B cell (primary cell): ENCODE data around the gene ZNF280D. TPM values are rescaled to one million over a fixed set of nuclear protein-coding genes. Genes with fewer than 3 reads are reported as not detected.

Source experiments
- ATAC-seq: fragments of 200-7000 bp; cut with Tn5 transposase; one replicate; pipeline ENCODE4 v1.10.0; 2021; ENCODE audit warnings: low read depth, mild to moderate bottlenecking, moderate number of reproducible peaks, moderate library complexity
- CTCF ChIA-PET: fragments of 350-600 bp; sonication (Branson Sonifier 250); formaldehyde crosslinking; loops from one replicate; lab custom pipeline; 2021; ENCODE audit warnings: antibody characterized with exemption, inconsistent platforms; lab: Charles Lee
- POLR2A ChIA-PET: fragments of 350-600 bp; sonication (Branson Sonifier 250); formaldehyde crosslinking; loops from one replicate; lab custom pipeline; 2021; ENCODE audit warnings: antibody characterized with exemption; lab: Charles Lee
- DNase-seq: peaks from one replicate; pipeline ENCODE4 v3.0.0; 2013
- H2AFZ ChIP-seq: 2 replicates; pipeline ENCODE4 v1.6.1; 2012; ENCODE audit warnings: mild to moderate bottlenecking, low read depth, low read length; ENCODE audit not compliant: insufficient read depth, poor library complexity, severe bottlenecking
- H3K27ac ChIP-seq, 2 donors: 1 replicate in 1 of 2; 2 replicates in 1 of 2; pipeline ENCODE4 v1.5.1; 2012 to 2013; ENCODE audit warnings: low read length in 2 of 2, mild to moderate bottlenecking in 2 of 2, moderate library complexity in 1 of 2
- H3K27me3 ChIP-seq, 4 experiments: fragments of 200-600 bp in 1 of 4; sonication (generic) in 1 of 4; replicated peaks in 1 of 4; 1 replicate in 2 of 4; 2 replicates in 2 of 4; pipeline versions ENCODE4 v1.6.1 to v1.7.0; 2013 to 2016; ENCODE audit warnings: low read length in 3 of 4, mild to moderate bottlenecking in 2 of 4, mixed read lengths in 1 of 4, moderate library complexity in 1 of 4; ENCODE audit not compliant: insufficient read depth in 4 of 4, control insufficient read depth in 3 of 4; ENCODE audit errors: control extremely low read depth in 1 of 4
- H3K36me3 ChIP-seq, 2 experiments: replicated peaks in 1 of 2; 1 replicate in 1 of 2; 2 replicates in 1 of 2; pipeline versions ENCODE4 v1.6.1 to v1.7.1; 2013; ENCODE audit warnings: low read length in 1 of 2; ENCODE audit not compliant: insufficient read depth in 2 of 2, control insufficient read depth in 1 of 2; ENCODE audit errors: control extremely low read depth in 1 of 2, extremely low read depth in 1 of 2
- H3K4me1 ChIP-seq, 2 donors: fragments of 200-600 bp in 1 of 2; sonication (generic) in 1 of 2; 1 replicate in 1 of 2; 2 replicates in 1 of 2; pipeline versions ENCODE4 v1.5.1 to v1.6.1; 2013 to 2017; ENCODE audit warnings: low read length in 2 of 2; ENCODE audit not compliant: control insufficient read depth in 2 of 2, insufficient read depth in 2 of 2
- H3K4me2 ChIP-seq: replicated peaks from 2 replicates; pipeline ENCODE3; 2012; ENCODE audit warnings: mild to moderate bottlenecking, low read depth, low read length; ENCODE audit not compliant: poor library complexity, severe bottlenecking
- H3K4me3 ChIP-seq, 5 experiments: fragments of 200-600 bp in 1 of 5; sonication (generic) in 1 of 5; 1 replicate in 3 of 5; 2 replicates in 2 of 5; pipeline versions ENCODE4 v1.5.1 to v1.7.0; 2011 to 2016; ENCODE audit warnings: low read length in 4 of 5, mild to moderate bottlenecking in 4 of 5, low read depth in 2 of 5, control low read depth in 1 of 5, moderate library complexity in 1 of 5; ENCODE audit not compliant: insufficient read depth in 1 of 5; ENCODE audit errors: control extremely low read depth in 1 of 5, extremely low read depth in 1 of 5
- H3K79me2 ChIP-seq: fragments of 200-600 bp; sonication (generic); one replicate; pipeline ENCODE4 v1.6.0; 2016; ENCODE audit warnings: low read length; ENCODE audit not compliant: control insufficient read depth, insufficient read depth
- H3K9ac ChIP-seq: fragments of 200-600 bp; sonication (generic); 2 replicates; pipeline ENCODE4 v1.6.1; 2017; ENCODE audit warnings: mild to moderate bottlenecking, low read length, moderate library complexity
- H3K9me3 ChIP-seq, 3 donors: one replicate each; pipeline versions ENCODE4 v1.6.1 to v1.7.1; 2013; ENCODE audit warnings: low read length in 2 of 3; ENCODE audit not compliant: control insufficient read depth in 2 of 3, insufficient read depth in 1 of 3; ENCODE audit errors: control extremely low read depth in 1 of 3
- H4K20me1 ChIP-seq: 2 replicates; pipeline ENCODE4 v1.6.0; 2012; ENCODE audit warnings: mild to moderate bottlenecking, low read length; ENCODE audit not compliant: insufficient read depth, control insufficient read depth, poor library complexity, severe bottlenecking
- H3K27ac Mint-ChIP-seq: one replicate; pipeline ENCODE4 v1.8.0; 2021; ENCODE audit warnings: mixed read lengths
- H3K27me3 Mint-ChIP-seq: one replicate; pipeline ENCODE4 v1.8.0; 2021; ENCODE audit warnings: mixed read lengths
- H3K4me1 Mint-ChIP-seq: one replicate; pipeline ENCODE4 v1.8.0; 2021; ENCODE audit warnings: mixed read lengths
- H3K4me3 Mint-ChIP-seq: one replicate; pipeline ENCODE4 v1.8.0; 2021; ENCODE audit warnings: mixed read lengths
- H3K9me3 Mint-ChIP-seq: one replicate; pipeline ENCODE4 v1.8.0; 2022; ENCODE audit warnings: mixed read lengths; ENCODE audit not compliant: insufficient read depth
- EZH2 ChIP-seq: IDR thresholded peaks from 2 replicates; pipeline ENCODE4 v1.6.1; 2012; ENCODE audit warnings: borderline replicate concordance, low read depth, mild to moderate bottlenecking, moderate library complexity, low read length; ENCODE audit not compliant: insufficient read depth, poor library complexity, severe bottlenecking
- WGBS: methylation state at CpG from one replicate; pipeline ENCODE4 v1.1.5; 2013; ENCODE audit warnings: missing lambda C conversion rate; ENCODE audit not compliant: insufficient coverage; 5-methylcytosine and 5-hydroxymethylcytosine counted together
- intact Hi-C: fragments of 100-400 bp; cut with micrococcal nuclease; formaldehyde crosslinking; loops from one replicate; pipeline ENCODE4 v1.10.0; 2022
- polyA plus RNA-seq: library from polyadenylated mRNA; depleted of rRNA; stranded (reverse); fragments of >200 nt; gene quantifications from 2 replicates; pipeline ENCODE4 v1.2.3, GENCODE V29; 2012
- total RNA-seq, 2 donors: library from RNA; stranded (reverse); fragments of 120-200 nt in 1 of 2; gene quantifications; 1 replicate in 1 of 2; 2 replicates in 1 of 2; pipeline versions ENCODE4 v1.2.3 to v1.2.4, GENCODE V29; 2013 to 2022
- TF ChIP-seq, protein P1 (sequence below): fragments of 200-600 bp; IDR thresholded peaks from one replicate; pipeline ENCODE4 v1.8.0; 2022; ENCODE audit warnings: antibody characterized with exemption, mild to moderate bottlenecking

ZNF280D gene
- total and polyA plus RNA-seq, 2 donors (not counting 1 experiment from before 2014, with no cell fraction given), result 14.7 to 68.3 TPM

DNA sequence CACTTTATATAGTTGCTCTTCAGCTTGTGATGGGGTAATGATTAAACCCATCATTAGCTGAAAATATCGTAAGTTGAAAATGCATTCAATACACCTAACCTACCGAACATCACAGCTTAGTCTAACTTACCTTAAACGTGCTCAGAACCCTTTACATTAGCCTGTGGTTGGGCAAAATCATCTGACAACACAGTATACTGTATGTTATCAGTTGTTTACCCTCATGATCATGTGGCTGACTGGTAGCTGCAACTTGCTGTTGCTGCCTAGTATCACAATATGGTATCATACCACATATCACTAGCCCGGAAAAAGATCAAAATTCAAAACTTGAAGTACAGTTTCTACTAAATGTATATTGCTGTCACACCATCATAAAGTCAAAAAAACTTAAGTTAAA is 9.5 kb downstream of the ZNF280D start:
- peaks cover 0 to 3% (median 0%) of the 10 kb centered on the region in 3 donors for H3K9me3 ChIP-seq
- no peak overlapping the region for H3K4me3 ChIP-seq
- no peak for ATAC-seq
- TF ChIP-seq, protein P1, sequence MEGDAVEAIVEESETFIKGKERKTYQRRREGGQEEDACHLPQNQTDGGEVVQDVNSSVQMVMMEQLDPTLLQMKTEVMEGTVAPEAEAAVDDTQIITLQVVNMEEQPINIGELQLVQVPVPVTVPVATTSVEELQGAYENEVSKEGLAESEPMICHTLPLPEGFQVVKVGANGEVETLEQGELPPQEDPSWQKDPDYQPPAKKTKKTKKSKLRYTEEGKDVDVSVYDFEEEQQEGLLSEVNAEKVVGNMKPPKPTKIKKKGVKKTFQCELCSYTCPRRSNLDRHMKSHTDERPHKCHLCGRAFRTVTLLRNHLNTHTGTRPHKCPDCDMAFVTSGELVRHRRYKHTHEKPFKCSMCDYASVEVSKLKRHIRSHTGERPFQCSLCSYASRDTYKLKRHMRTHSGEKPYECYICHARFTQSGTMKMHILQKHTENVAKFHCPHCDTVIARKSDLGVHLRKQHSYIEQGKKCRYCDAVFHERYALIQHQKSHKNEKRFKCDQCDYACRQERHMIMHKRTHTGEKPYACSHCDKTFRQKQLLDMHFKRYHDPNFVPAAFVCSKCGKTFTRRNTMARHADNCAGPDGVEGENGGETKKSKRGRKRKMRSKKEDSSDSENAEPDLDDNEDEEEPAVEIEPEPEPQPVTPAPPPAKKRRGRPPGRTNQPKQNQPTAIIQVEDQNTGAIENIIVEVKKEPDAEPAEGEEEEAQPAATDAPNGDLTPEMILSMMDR, result no peak
- peaks cover 86% of the 10 kb centered on the region for H3K79me2 ChIP-seq
- no peaks in the 10 kb centered on the region for H3K36me3 ChIP-seq
- ChIA-PET CTCF (no interaction called here), POLR2A (no interaction called here)
- no peak overlapping the region for H3K9ac ChIP-seq
- H3K4me3 Mint-ChIP-seq, result no peak overlapping the region
- peaks cover 2% of the 10 kb centered on the region for H3K9me3 Mint-ChIP-seq
- peak overlapping the region in 1 of 2 donors; percentile 7 for H3K27ac ChIP-seq
- H3K27me3 ChIP-seq, result no peaks in the 10 kb centered on the region
- intact Hi-C loops, result no loop called here
- H3K27me3 Mint-ChIP-seq, result no peaks in the 10 kb centered on the region
- peaks cover 16 to 37% of the 10 kb centered on the region in 2 donors for H3K4me1 ChIP-seq
- no peak overlapping the region for H3K4me2 ChIP-seq
- peaks cover 68% of the 10 kb centered on the region for H3K4me1 Mint-ChIP-seq
- DNase-seq, result no peak
- WGBS, result 83% methylated on average over 1 of the region's 4 CpGs
- no peak overlapping the region for H2AFZ ChIP-seq
- H3K27ac Mint-ChIP-seq, result no peak overlapping the region
- no peaks in the 10 kb centered on the region for H4K20me1 ChIP-seq

DNA sequence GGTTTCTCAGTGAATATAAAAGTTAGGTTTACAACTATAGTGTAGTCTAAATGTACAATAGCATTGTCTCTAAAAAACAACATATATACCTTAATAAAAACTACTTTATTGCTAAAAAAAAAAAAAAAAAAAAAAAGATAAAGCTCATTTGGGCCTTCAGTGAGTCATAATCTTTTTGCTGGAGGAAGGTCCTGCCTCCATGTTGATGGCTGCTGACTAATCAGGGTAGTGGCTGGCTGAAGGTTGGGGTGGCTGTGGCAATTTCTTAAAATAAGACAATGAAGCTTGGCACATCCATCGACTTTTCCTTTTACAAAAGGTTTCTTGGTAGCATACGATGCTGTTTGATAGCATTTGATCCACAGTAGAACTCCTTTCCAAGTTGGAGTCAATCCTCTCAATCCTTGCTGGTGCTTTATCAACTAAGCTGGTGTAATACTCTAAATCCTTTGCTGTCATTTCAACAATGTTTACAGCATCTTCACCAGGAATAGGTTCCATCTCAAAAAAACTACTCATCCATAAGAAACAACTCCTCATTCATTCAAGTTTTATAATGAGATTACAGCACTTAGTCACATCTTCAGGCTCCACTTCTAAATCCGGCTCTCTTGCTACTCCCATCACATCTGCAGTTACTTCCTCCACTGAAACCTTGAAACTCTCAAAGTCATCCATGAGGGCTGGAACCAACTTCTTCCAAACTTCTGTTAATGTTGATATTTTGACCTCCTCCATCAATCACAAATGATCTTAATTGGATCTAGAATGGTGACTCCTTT is 13.3 kb downstream of the ZNF280D start:
- peaks cover 17% of the 10 kb centered on the region for H4K20me1 ChIP-seq
- peak overlapping the region; percentile 83 for H3K27ac Mint-ChIP-seq
- no peak overlapping the region for H3K9ac ChIP-seq
- no peaks in the 10 kb centered on the region for H3K36me3 ChIP-seq
- H3K4me1 Mint-ChIP-seq, result peaks cover 70% of the 10 kb centered on the region
- no peak overlapping the region for H3K4me3 ChIP-seq
- H3K27ac ChIP-seq, result peak overlapping the region in 1 of 2 donors; percentile 71
- peaks cover 15 to 48% of the 10 kb centered on the region in 2 donors for H3K4me1 ChIP-seq
- peaks cover 0 to 3% (median 0%) of the 10 kb centered on the region in 3 donors for H3K9me3 ChIP-seq
- H3K4me2 ChIP-seq, result peak overlapping the region; percentile 68
- ATAC-seq (no peak), DNase-seq (no peak)
- ChIA-PET CTCF (interaction anchor here (0.6 to 0.9 kb wide), 2 partner anchors 22 to 409 kb away, joined by 3 read pairs; no protein-coding TSS in a partner anchor), POLR2A (interaction anchor here (0.6 kb wide), 1 partner anchor 487 kb away, joined by 3 read pairs; no protein-coding TSS in a partner anchor)
- intact Hi-C loops, result loop anchor here (2.0 kb wide), 1 partner anchor 13 kb away; the partner anchor contains the start of gene ZNF280D
- no peak for TF ChIP-seq EZH2
- TF ChIP-seq, protein P1, result no peak
- no peaks in the 10 kb centered on the region for H3K27me3 Mint-ChIP-seq
- peak overlapping the region; percentile 70 for H2AFZ ChIP-seq
- H3K4me3 Mint-ChIP-seq, result peak overlapping the region; percentile 76
- peaks cover 2% of the 10 kb centered on the region for H3K9me3 Mint-ChIP-seq
- H3K79me2 ChIP-seq, result peaks cover 88% of the 10 kb centered on the region
- no peaks in the 10 kb centered on the region for H3K27me3 ChIP-seq
- WGBS, result 83% methylated on average over 3 of the region's 3 CpGs
